Left lobe of liver (tissue), 2 donors: ENCODE measurements around the gene AXIN2. TPM values are rescaled to one million over a fixed set of nuclear protein-coding genes. Genes with fewer than 3 reads are reported as not detected.

Experiments
- ATAC-seq: fragments of 200-7000 bp; cut with Tn5 transposase; one replicate; pipeline ENCODE4 v1.9.1; 2020; ENCODE audit warnings: mild to moderate bottlenecking, moderate library complexity
- DNase-seq: peaks from one replicate; pipeline ENCODE4 v3.0.0-alpha.2; 2020; ENCODE audit warnings: low spot score
- total RNA-seq: library from RNA; stranded (reverse); gene quantifications from one replicate; pipeline ENCODE4 v1.2.1, GENCODE V29; 2021
- donor health status: DM: no; HTN: no; CAD: no; lungs with moderate emphysema.
- donor health status: DM: no; HTN: yes; CAD: no.

The AXIN2 gene
- total RNA-seq, 1 donor from 2014 or later = 3.6 TPM

- DNase-seq (no peak), ATAC-seq (no peak)
These were observed 22.6 kb upstream of the AXIN2 start for GRCh38 chr17:65583921-65584603.

GRCh38 chr17:65576939-65577338 lies 15.5 kb upstream of the AXIN2 start:
- ATAC-seq (no peak), DNase-seq (no peak)

- DNase-seq (no peak), ATAC-seq (no peak)
These were observed 11.8 kb upstream of the AXIN2 start for GRCh38 chr17:65573282-65573602.

GRCh38 chr17:65572581-65573281 lies 11.3 kb upstream of the AXIN2 start:
- ATAC-seq = no peak
- DNase-seq = no peak

- DNase-seq = no peak
- ATAC-seq = no peak
These were observed 10.7 kb upstream of the AXIN2 start for GRCh38 chr17:65572186-65572580.

- DNase-seq (no peak), ATAC-seq (no peak)
These were observed 7.5 kb upstream of the AXIN2 start for GRCh38 chr17:65568918-65569317.

GRCh38 chr17:65567566-65567965 lies 6.1 kb upstream of the AXIN2 start:
- DNase-seq (no peak), ATAC-seq (no peak)

- no peak for ATAC-seq
- DNase-seq = no peak
These were observed 4.1 kb upstream of the AXIN2 start for GRCh38 chr17:65565559-65565958.

GRCh38 chr17:65564793-65565192 lies 3.3 kb upstream of the AXIN2 start:
- ATAC-seq = no peak
- no peak for DNase-seq

GRCh38 chr17:65562206-65562531 lies 721 bp upstream of the AXIN2 start:
- ATAC-seq = no peak

GRCh38 chr17:65560628-65561451 lies 608 bp downstream of the AXIN2 start:
- ATAC-seq (peak; percentile 71), DNase-seq (peak; percentile 90)

More at GRCh38 chr17:65562206-65562531, 721 bp upstream of the AXIN2 start:
- DNase-seq = no peak

GRCh38 chr17:65559804-65560627 lies 1.4 kb downstream of the AXIN2 start:
- DNase-seq = peak; percentile 61
- peak; percentile 28 for ATAC-seq

- DNase-seq (no peak), ATAC-seq (no peak)
These were observed 2.0 kb downstream of the AXIN2 start for GRCh38 chr17:65559461-65559803.

GRCh38 chr17:65558683-65559460 lies 2.6 kb downstream of the AXIN2 start:
- DNase-seq = no peak
- ATAC-seq = no peak

GRCh38 chr17:65558311-65558682 lies 3.2 kb downstream of the AXIN2 start:
- DNase-seq = no peak
- ATAC-seq = no peak

GRCh38 chr17:65557349-65558310 lies 3.8 kb downstream of the AXIN2 start:
- ATAC-seq = no peak
- no peak for DNase-seq

GRCh38 chr17:65556910-65557348 lies 4.5 kb downstream of the AXIN2 start:
- DNase-seq (no peak), ATAC-seq (no peak)

GRCh38 chr17:65556014-65556909 lies 5.2 kb downstream of the AXIN2 start:
- DNase-seq (peak; percentile 78), ATAC-seq (peak; percentile 60)
